ENCODE data around the gene PNPLA8.
"Not testable (repeated sequence)": the region's sequence is repeated elsewhere in the genome, so short reads cannot be mapped to it uniquely, and the experiment has no call there.

Gene PNPLA8

GRCh38 chr7:108467391-108467790 lies 58.5 kb downstream of the PNPLA8 start:
- DNase-seq: no peak
- no peak overlapping the region for H3K4me3 ChIP-seq (ENCODE audit: low read depth, low read length)
- no peaks in the 10 kb centered on the region for H3K27me3 ChIP-seq
- H3K4me1 ChIP-seq: peaks cover under 1% of the 10 kb centered on the region; the same call in 1 of the 2 replicates
- no peaks in the 10 kb centered on the region for H3K36me3 ChIP-seq
- H3K9me3 ChIP-seq: no peaks in the 10 kb centered on the region
- no peak for TF ChIP-seq CTCF (IDR thresholded peaks at IDR 0.05; ENCODE audit: low read depth, low read length)

- not testable (repeated sequence) for H3K36me3 ChIP-seq; DNase-seq; H3K27me3 ChIP-seq; H3K4me1 ChIP-seq; H3K9me3 ChIP-seq; H3K4me3 ChIP-seq (ENCODE audit: low read depth, low read length)
Measured at GRCh38 chr7:108466322-108466721, 59.6 kb downstream of the PNPLA8 start.

- Histone ChIP-seq H3K4me3 (ENCODE audit: low read depth, low read length) (no peak overlapping the region), H3K36me3 (no peaks in the 10 kb centered on the region), H3K4me1 (peaks cover 17% of the 10 kb centered on the region), H3K27me3 (no peaks in the 10 kb centered on the region), H3K9me3 (no peaks in the 10 kb centered on the region)
- no peak for TF ChIP-seq CTCF (IDR thresholded peaks at IDR 0.05; ENCODE audit: low read depth, low read length)
- DNase-seq: no peak
Measured at GRCh38 chr7:108464743-108465142, 61.2 kb downstream of the PNPLA8 start.

GRCh38 chr7:108463613-108464012 lies 62.3 kb downstream of the PNPLA8 start:
- no peaks in the 10 kb centered on the region for H3K36me3 ChIP-seq
- H3K27me3 ChIP-seq: no peaks in the 10 kb centered on the region
- H3K4me1 ChIP-seq: peaks cover 20% of the 10 kb centered on the region
- no peak for TF ChIP-seq CTCF (IDR thresholded peaks at IDR 0.05; ENCODE audit: low read depth, low read length)
- DNase-seq: no peak
- H3K9me3 ChIP-seq: no peaks in the 10 kb centered on the region
- no peak overlapping the region for H3K4me3 ChIP-seq (ENCODE audit: low read depth, low read length)

GRCh38 chr7:108461840-108462239 lies 64.1 kb downstream of the PNPLA8 start:
- no peak for TF ChIP-seq CTCF (IDR thresholded peaks at IDR 0.05; ENCODE audit: low read depth, low read length)
- Histone ChIP-seq H3K27me3 (no peaks in the 10 kb centered on the region), H3K4me3 (ENCODE audit: low read depth, low read length) (no peak overlapping the region), H3K36me3 (no peaks in the 10 kb centered on the region), H3K4me1 (peaks cover 20% of the 10 kb centered on the region), H3K9me3 (no peaks in the 10 kb centered on the region)
- DNase-seq: peak; percentile 72

GRCh38 chr7:108460964-108461363 lies 65.0 kb downstream of the PNPLA8 start:
- TF ChIP-seq CTCF (IDR thresholded peaks at IDR 0.05; ENCODE audit: low read depth, low read length): no peak
- no peak for DNase-seq
- no peaks in the 10 kb centered on the region for H3K27me3 ChIP-seq
- H3K4me3 ChIP-seq (ENCODE audit: low read depth, low read length): no peak overlapping the region
- no peaks in the 10 kb centered on the region for H3K36me3 ChIP-seq
- peaks cover 20% of the 10 kb centered on the region for H3K4me1 ChIP-seq
- no peaks in the 10 kb centered on the region for H3K9me3 ChIP-seq

All from BE2C (cell line).